Left ventricle myocardium inferior (tissue), 1 donor: ENCODE data around the gene RPS6KA2. TPM values are rescaled to one million over a fixed set of nuclear protein-coding genes. Genes with fewer than 3 reads are reported as not detected.
A peak's percentile ranks its signal among the peaks of the same experiment; 100 is the strongest.

ENCODE experiments used
- DNase-seq: peaks from one replicate; pipeline ENCODE4 v3.0.0-alpha.2; 2020
- H3K27ac ChIP-seq: fragments of 200-600 bp; replicated peaks from 2 replicates; pipeline ENCODE4 v1.8.0; 2021
- H3K27me3 ChIP-seq: fragments of 200-600 bp; 2 replicates; pipeline ENCODE4 v1.8.0; 2021; ENCODE audit warnings: low read depth
- H3K36me3 ChIP-seq: fragments of 200-600 bp; 2 replicates; pipeline ENCODE4 v1.8.0; 2021
- H3K4me1 ChIP-seq: fragments of 200-600 bp; 2 replicates; pipeline ENCODE4 v1.8.0; 2021
- H3K4me3 ChIP-seq: fragments of 200-600 bp; 2 replicates; pipeline ENCODE4 v1.8.0; 2021; ENCODE audit warnings: mild to moderate bottlenecking, moderate library complexity
- H3K9me3 ChIP-seq: fragments of 200-600 bp; replicated peaks from 2 replicates; pipeline ENCODE4 v1.8.0; 2021
- intact Hi-C: fragments of 100-400 bp; cut with micrococcal nuclease; formaldehyde crosslinking; loops from one replicate; pipeline ENCODE4 v1.11.0; 2022
- total RNA-seq: library from RNA; stranded (reverse); fragmentation: NEBNext Ultra II Directional; extraction: Animal tissue kit (Norgen Biotek cat#: 25700); gene quantifications from one replicate; pipeline ENCODE4 v1.2.1, GENCODE V29; 2021
- TF ChIP-seq, protein P1 (sequence below): fragments of 200-600 bp; IDR thresholded peaks from 2 replicates; pipeline ENCODE4 v1.8.0; 2021; ENCODE audit warnings: antibody characterized with exemption, mild to moderate bottlenecking, borderline replicate concordance
- donor health status: DM: no; HTN: yes; CAD: no; lungs with severe emphysema.

Gene RPS6KA2
- total RNA-seq, 1 donor from 2014 or later = 77.2 TPM

DNA sequence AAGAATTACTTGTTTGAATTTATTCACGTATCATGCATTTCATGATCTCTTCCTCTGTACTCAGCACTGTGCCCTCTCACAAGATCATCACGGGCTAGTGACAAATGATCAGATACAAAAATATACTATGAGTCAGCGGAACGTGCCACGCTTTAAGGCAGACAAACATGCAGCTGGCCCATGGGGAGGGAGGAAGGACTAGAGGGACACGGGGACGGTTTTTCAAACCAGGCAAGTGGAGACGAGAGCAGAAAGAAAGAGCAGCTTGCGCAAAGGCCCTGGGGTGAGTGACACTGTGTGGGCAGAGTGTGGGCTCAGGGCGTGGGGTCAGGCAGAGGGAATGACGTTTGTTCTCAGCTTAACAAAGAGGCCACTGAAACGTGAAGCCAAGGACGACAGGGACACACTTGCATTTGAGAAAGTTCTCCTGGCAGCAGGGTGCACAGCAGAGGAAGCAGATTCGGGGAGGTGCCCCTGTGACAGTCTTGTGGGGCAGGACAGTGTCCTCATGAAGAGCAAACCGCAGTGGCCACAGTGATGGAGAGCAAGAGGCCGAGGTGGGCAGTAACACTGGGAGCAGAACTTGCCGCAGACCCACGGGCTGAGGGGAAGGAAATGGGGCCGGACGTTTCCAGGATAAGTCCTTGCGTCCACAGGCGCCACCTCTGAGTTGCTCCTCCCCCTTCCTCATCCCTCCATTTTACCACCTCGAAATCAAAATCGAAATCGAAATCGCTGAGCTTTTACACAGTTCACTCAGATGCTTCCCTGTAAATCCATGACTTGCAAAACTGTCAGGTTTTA lies 6.9 kb upstream of the RPS6KA2 start:
- Histone ChIP-seq H3K27ac (peak overlapping the region; percentile 60), H3K4me3 (peak overlapping the region; percentile 36), H3K27me3 (no peaks in the 10 kb centered on the region), H3K9me3 (no peaks in the 10 kb centered on the region), H3K4me1 (peaks cover 78% of the 10 kb centered on the region), H3K36me3 (no peaks in the 10 kb centered on the region)
- TF ChIP-seq, protein P1, sequence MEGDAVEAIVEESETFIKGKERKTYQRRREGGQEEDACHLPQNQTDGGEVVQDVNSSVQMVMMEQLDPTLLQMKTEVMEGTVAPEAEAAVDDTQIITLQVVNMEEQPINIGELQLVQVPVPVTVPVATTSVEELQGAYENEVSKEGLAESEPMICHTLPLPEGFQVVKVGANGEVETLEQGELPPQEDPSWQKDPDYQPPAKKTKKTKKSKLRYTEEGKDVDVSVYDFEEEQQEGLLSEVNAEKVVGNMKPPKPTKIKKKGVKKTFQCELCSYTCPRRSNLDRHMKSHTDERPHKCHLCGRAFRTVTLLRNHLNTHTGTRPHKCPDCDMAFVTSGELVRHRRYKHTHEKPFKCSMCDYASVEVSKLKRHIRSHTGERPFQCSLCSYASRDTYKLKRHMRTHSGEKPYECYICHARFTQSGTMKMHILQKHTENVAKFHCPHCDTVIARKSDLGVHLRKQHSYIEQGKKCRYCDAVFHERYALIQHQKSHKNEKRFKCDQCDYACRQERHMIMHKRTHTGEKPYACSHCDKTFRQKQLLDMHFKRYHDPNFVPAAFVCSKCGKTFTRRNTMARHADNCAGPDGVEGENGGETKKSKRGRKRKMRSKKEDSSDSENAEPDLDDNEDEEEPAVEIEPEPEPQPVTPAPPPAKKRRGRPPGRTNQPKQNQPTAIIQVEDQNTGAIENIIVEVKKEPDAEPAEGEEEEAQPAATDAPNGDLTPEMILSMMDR = no peak
- intact Hi-C loops = no loop called here
- peak; percentile 53 for DNase-seq

DNA sequence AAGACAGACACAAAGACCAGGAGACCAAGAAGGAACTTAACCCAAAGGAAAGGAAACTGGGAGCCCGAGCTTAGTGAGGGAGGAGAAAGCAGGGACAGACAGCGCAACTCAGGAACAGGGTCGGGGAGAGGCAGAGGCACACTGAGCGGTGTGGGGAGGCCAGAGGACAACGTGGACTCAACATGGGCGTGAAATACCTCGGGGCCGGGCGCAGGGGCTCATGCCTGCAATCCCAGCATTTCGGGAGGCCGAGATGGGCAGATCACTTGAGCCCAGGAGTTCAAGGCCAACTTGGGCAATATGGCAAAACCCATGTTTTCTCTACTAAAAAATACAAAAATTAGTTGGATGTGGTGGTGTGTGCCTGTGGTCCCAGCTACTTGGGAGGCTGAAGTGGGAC lies 5.7 kb upstream of the RPS6KA2 start:
- H3K9me3 ChIP-seq = no peaks in the 10 kb centered on the region
- no peaks in the 10 kb centered on the region for H3K36me3 ChIP-seq
- TF ChIP-seq, protein P1 = no peak
- peaks cover 76% of the 10 kb centered on the region for H3K4me1 ChIP-seq
- H3K27me3 ChIP-seq = no peaks in the 10 kb centered on the region
- peak overlapping the region; percentile 60 for H3K27ac ChIP-seq
- intact Hi-C loops = no loop called here
- no peak overlapping the region for H3K4me3 ChIP-seq
- DNase-seq = no peak

DNA sequence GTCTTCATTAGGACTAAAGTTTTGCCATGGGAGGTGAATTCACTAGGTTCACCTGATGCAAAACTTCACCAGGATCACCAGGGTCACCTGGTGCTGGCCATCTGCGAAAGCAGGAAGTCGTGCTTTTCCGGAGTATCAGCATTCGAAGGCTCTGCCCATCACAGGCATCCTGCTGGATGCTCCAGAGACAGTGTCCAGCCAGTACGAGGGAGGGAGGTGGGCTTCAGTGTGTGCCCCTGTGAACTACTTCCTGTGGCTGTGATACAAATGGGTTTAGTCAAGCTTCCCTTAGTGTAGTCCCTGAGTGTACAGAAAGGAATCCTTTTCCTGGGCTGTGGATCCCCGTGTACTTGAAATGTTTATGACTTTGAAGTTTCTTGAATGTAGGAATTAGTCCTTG lies 3.4 kb upstream of the RPS6KA2 start:
- no peak overlapping the region for H3K4me3 ChIP-seq
- H3K27me3 ChIP-seq = no peaks in the 10 kb centered on the region
- H3K4me1 ChIP-seq = peaks cover 68% of the 10 kb centered on the region
- no peaks in the 10 kb centered on the region for H3K36me3 ChIP-seq
- TF ChIP-seq, protein P1 = no peak
- intact Hi-C loops = no loop called here
- H3K9me3 ChIP-seq = no peaks in the 10 kb centered on the region
- DNase-seq = no peak
- H3K27ac ChIP-seq = peak overlapping the region; percentile 16

DNA sequence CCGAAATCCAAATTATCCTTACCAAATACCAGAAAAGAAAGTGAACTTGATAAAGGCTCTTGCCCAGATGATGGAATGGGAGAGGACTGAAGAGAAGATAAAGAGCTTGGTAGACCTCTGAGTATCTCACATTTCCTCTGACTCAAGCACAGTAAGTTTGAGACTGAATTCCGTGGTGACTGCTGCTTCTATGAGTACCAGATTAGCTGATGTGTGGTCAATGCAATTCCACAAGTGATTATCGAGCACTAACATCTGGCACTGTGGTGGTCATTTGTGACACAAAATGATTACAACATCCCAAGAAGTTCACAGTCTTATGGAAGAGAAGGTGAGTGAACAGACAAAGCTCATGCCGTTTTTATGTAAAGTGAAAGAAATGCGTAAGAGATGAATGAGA lies 2.6 kb upstream of the RPS6KA2 start:
- no peak for DNase-seq
- H3K9me3 ChIP-seq = no peaks in the 10 kb centered on the region
- H3K4me3 ChIP-seq = no peak overlapping the region
- no peaks in the 10 kb centered on the region for H3K27me3 ChIP-seq
- H3K36me3 ChIP-seq = no peaks in the 10 kb centered on the region
- peak overlapping the region; percentile 98 for H3K27ac ChIP-seq
- intact Hi-C loops = no loop called here
- H3K4me1 ChIP-seq = peaks cover 74% of the 10 kb centered on the region
- TF ChIP-seq, protein P1 = no peak

DNA sequence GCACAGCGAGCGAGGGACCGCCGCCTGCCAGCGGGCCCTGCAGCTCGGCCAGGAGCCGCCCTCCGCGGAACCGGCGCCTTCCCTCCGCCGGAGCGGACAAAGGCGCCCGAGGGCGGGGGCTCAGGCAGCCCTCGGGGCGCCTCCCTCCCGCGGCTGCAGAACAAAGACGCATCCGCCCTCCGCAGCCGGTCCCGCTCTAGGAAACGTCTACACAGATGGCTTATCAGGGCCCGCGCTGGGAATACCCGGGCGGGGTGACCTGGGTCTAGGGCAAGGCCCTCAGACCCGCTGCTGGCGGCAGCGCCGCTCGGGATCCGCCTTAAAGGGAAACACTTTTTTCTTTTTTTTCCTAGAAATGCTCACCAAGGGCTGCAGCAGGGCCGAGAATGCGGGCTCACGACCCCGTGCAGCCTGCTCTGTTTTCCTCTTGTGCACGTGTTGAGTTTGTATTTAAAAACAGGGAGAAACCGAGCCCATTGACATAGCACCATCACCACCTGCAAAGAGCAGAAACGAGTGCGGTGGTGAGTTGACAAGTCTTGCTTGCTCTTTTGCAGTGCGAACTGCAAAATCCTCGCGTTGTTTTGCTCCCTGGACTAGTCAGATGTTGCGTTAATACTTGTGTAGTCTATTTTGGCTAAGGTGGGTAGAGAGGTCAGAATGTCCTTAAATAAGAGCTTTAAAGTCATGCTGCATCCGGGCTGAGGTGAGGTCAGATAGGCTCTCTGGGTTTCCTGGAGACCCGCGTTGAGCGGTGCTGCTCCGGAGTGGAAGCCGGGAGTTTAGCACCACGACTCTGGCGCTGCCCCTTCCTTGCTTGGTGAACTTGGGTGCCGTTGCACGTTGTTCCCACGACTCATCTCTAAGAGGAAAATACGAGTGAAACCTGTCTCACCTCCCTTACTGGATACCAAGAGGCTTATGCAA lies 1.1 kb upstream of the RPS6KA2 start:
- Histone ChIP-seq H3K9me3 (no peaks in the 10 kb centered on the region), H3K4me3 (peak overlapping the region; percentile 93), H3K36me3 (no peaks in the 10 kb centered on the region), H3K27me3 (no peaks in the 10 kb centered on the region), H3K27ac (peak overlapping the region; percentile 98), H3K4me1 (peaks cover 78% of the 10 kb centered on the region)
- DNase-seq = peak; percentile 87
- TF ChIP-seq, protein P1 = no peak
- intact Hi-C loops = no loop called here
